H1 (cell line): ENCODE measurements around the gene LMNTD2. TPM values are rescaled to one million over a fixed set of nuclear protein-coding genes. Genes with fewer than 3 reads are reported as not detected.

Experiments
- CTCF ChIA-PET: fragments of 300-600 bp; sonication (Branson Sonifier 250); formaldehyde crosslinking; loops from one replicate; lab custom pipeline; 2021; ENCODE audit not compliant: partially characterized antibody; lab: Charles Lee
- POLR2A ChIA-PET: fragments of 300-600 bp; sonication (Branson Sonifier 250); formaldehyde crosslinking; loops from one replicate; lab custom pipeline; 2021; ENCODE audit warnings: inconsistent platforms; ENCODE audit not compliant: partially characterized antibody; lab: Charles Lee
- DNase-seq, 2 experiments: peaks; one replicate each; pipeline versions ENCODE4 v3.0.0 to v3.0.0-alpha.2; 2010 to 2022; ENCODE audit warnings: low spot score in 2 of 2, low read depth in 1 of 2, mixed read lengths in 1 of 2
- FAIRE-seq: peaks from 2 replicates; lab custom pipeline; 2011; peaks lifted over from hg19 to GRCh38; lab: Jason Lieb, UNC
- H2AFZ ChIP-seq: 2 replicates; pipeline ENCODE4 v1.8.1; 2012; ENCODE audit warnings: low read length, inconsistent platforms
- H2AK5ac ChIP-seq: 2 replicates; pipeline ENCODE4 v1.6.1; 2013; ENCODE audit warnings: low read depth, low read length
- H2BK120ac ChIP-seq: replicated peaks from 2 replicates; pipeline ENCODE3; 2013; ENCODE audit warnings: low read depth, low read length, inconsistent platforms
- H2BK12ac ChIP-seq: 2 replicates; pipeline ENCODE4 v1.6.1; 2013; ENCODE audit warnings: low read depth, low read length
- H2BK15ac ChIP-seq: 2 replicates; pipeline ENCODE4 v1.6.1; 2013; ENCODE audit warnings: low read length
- H2BK20ac ChIP-seq: 2 replicates; pipeline ENCODE4 v1.6.1; 2013; ENCODE audit warnings: low read length
- H2BK5ac ChIP-seq: 2 replicates; pipeline ENCODE4 v1.6.1; 2013; ENCODE audit warnings: low read depth, low read length
- H3K14ac ChIP-seq: 2 replicates; pipeline ENCODE4 v1.6.1; 2013; ENCODE audit warnings: inconsistent platforms; ENCODE audit not compliant: insufficient read length
- H3K18ac ChIP-seq: 2 replicates; pipeline ENCODE4 v1.6.1; 2013; ENCODE audit warnings: low read length; ENCODE audit errors: extremely low read depth
- H3K23ac ChIP-seq: 2 replicates; pipeline ENCODE4 v1.6.1; 2013; ENCODE audit warnings: inconsistent platforms; ENCODE audit not compliant: insufficient read length
- H3K23me2 ChIP-seq: 2 replicates; pipeline ENCODE4 v1.6.1; 2013; ENCODE audit warnings: low read depth, low read length
- H3K27ac ChIP-seq: 2 replicates; pipeline ENCODE4 v1.6.1; 2011; ENCODE audit warnings: low read depth, low read length, inconsistent platforms
- H3K27me3 ChIP-seq, 4 experiments: replicated peaks in 1 of 4; 1 replicate in 1 of 4; 2 replicates in 3 of 4; pipeline versions ENCODE4 v1.6.1 to v1.8.1; 2011 to 2013; ENCODE audit warnings: low read length in 3 of 4, mild to moderate bottlenecking in 3 of 4, inconsistent platforms in 2 of 4, mixed read lengths in 2 of 4, moderate library complexity in 1 of 4; ENCODE audit not compliant: control insufficient read depth in 3 of 4, insufficient read depth in 3 of 4; ENCODE audit errors: extremely low read depth in 1 of 4
- H3K36me3 ChIP-seq, 4 experiments: 2 replicates each; pipeline versions ENCODE4 v1.6.1 to v1.8.1; 2011 to 2013; ENCODE audit warnings: mild to moderate bottlenecking in 4 of 4, low read length in 3 of 4, moderate library complexity in 2 of 4, control low read depth in 1 of 4, inconsistent platforms in 1 of 4; ENCODE audit not compliant: insufficient read depth in 4 of 4, control insufficient read depth in 2 of 4
- H3K4ac ChIP-seq: replicated peaks from 2 replicates; pipeline ENCODE3; 2013; ENCODE audit warnings: low read length, low read depth, mixed read lengths, inconsistent platforms; ENCODE audit not compliant: insufficient read length
- H3K4me1 ChIP-seq, 4 experiments: replicated peaks in 1 of 4; 1 replicate in 1 of 4; 2 replicates in 3 of 4; pipeline versions ENCODE4 v1.6.1 to v1.8.1; 2011 to 2013; ENCODE audit warnings: low read length in 3 of 4, inconsistent platforms in 2 of 4, mixed read lengths in 1 of 4; ENCODE audit not compliant: insufficient read depth in 4 of 4, control insufficient read depth in 3 of 4
- H3K4me2 ChIP-seq, 2 experiments: 2 replicates each; pipeline versions ENCODE4 v1.6.1 to v1.8.1; 2011 to 2013; ENCODE audit warnings: low read depth in 2 of 2, low read length in 2 of 2, control low read depth in 1 of 2, inconsistent platforms in 1 of 2, mild to moderate bottlenecking in 1 of 2; ENCODE audit not compliant: insufficient read depth in 1 of 2
- H3K4me3 ChIP-seq, 4 experiments: fragments of 200-600, 300-600 bp in 1 of 4; sonication (generic), shearing (Covaris generic), sonication (Bioruptor Twin) in 1 of 4; 2 replicates each; pipeline versions ENCODE4 v1.5.1 to v1.8.1; 2011 to 2016; ENCODE audit warnings: low read length in 4 of 4, low read depth in 3 of 4, control low read depth in 2 of 4, inconsistent platforms in 2 of 4, mild to moderate bottlenecking in 2 of 4, mixed read lengths in 1 of 4, moderate library complexity in 1 of 4; ENCODE audit not compliant: insufficient read depth in 2 of 4; ENCODE audit errors: extremely low read depth in 1 of 4
- H3K56ac ChIP-seq: replicated peaks from 2 replicates; pipeline ENCODE3; 2013; ENCODE audit warnings: low read depth, mild to moderate bottlenecking, mixed read lengths, low read length, inconsistent platforms; ENCODE audit not compliant: insufficient read length
- H3K79me1 ChIP-seq: 2 replicates; pipeline ENCODE4 v1.6.1; 2013; ENCODE audit warnings: low read depth, low read length, control low read depth
- H3K79me2 ChIP-seq, 2 experiments: 2 replicates each; pipeline versions ENCODE4 v1.6.1 to v1.8.1; 2012 to 2013; ENCODE audit warnings: low read length in 2 of 2, mild to moderate bottlenecking in 2 of 2, inconsistent platforms in 1 of 2; ENCODE audit not compliant: insufficient read depth in 2 of 2, control insufficient read depth in 1 of 2
- H3K9ac ChIP-seq, 4 experiments: replicated peaks in 1 of 4; 1 replicate in 1 of 4; 2 replicates in 3 of 4; pipeline versions ENCODE4 v1.6.1 to v1.8.1; 2011 to 2013; ENCODE audit warnings: low read depth in 3 of 4, low read length in 3 of 4, control low read depth in 2 of 4, mild to moderate bottlenecking in 2 of 4, moderate library complexity in 2 of 4, inconsistent platforms in 1 of 4; ENCODE audit errors: extremely low read depth in 1 of 4
- H3K9me3 ChIP-seq, 2 experiments: 2 replicates each; pipeline versions ENCODE4 v1.6.1 to v1.8.1; 2012 to 2013; ENCODE audit warnings: mild to moderate bottlenecking in 2 of 2, moderate library complexity in 2 of 2, control low read depth in 1 of 2, inconsistent platforms in 1 of 2, low read depth in 1 of 2, low read length in 1 of 2, mixed read lengths in 1 of 2; ENCODE audit not compliant: insufficient read depth in 2 of 2
- H4K20me1 ChIP-seq, 2 experiments: replicated peaks in 1 of 2; 2 replicates each; pipeline versions ENCODE3 to v1.8.1; 2011 to 2013; ENCODE audit warnings: inconsistent platforms in 2 of 2, low read length in 2 of 2, mild to moderate bottlenecking in 1 of 2; ENCODE audit not compliant: insufficient read depth in 2 of 2, control insufficient read depth in 1 of 2
- H4K5ac ChIP-seq: 2 replicates; pipeline ENCODE4 v1.6.1; 2013; ENCODE audit warnings: low read length, low read depth, mixed read lengths, inconsistent platforms; ENCODE audit not compliant: insufficient read length
- H4K8ac ChIP-seq: 2 replicates; pipeline ENCODE4 v1.8.0; 2013; ENCODE audit warnings: mild to moderate bottlenecking, moderate library complexity, low read length, inconsistent platforms; ENCODE audit not compliant: insufficient read depth; ENCODE audit errors: extremely low read depth
- H4K91ac ChIP-seq: replicated peaks from 2 replicates; pipeline ENCODE3; 2013; ENCODE audit warnings: low read length, mixed read lengths, inconsistent platforms; ENCODE audit not compliant: insufficient read length
- CHD1 ChIP-seq: IDR thresholded peaks from 2 replicates; pipeline ENCODE4 v1.6.1; 2012; ENCODE audit warnings: low read depth, low read length, improper control_type of control experiment
- CTBP2 ChIP-seq: IDR thresholded peaks from 2 replicates; pipeline ENCODE4 v1.7.0; 2011; ENCODE audit warnings: borderline replicate concordance, mild to moderate bottlenecking, moderate library complexity, mixed read lengths, low read length; ENCODE audit not compliant: insufficient read depth, insufficient read length
- GTF2F1 ChIP-seq: IDR thresholded peaks from 2 replicates; pipeline ENCODE4 v1.6.1; 2012; ENCODE audit warnings: low read depth, low read length, improper control_type of control experiment, borderline replicate concordance
- KDM1A ChIP-seq: fragments of 200-600, 300-600 bp; sonication (generic); IDR thresholded peaks from 2 replicates; pipeline ENCODE4 v1.7.1; 2016; ENCODE audit warnings: mild to moderate bottlenecking, low read length, borderline replicate concordance
- MAFK ChIP-seq: IDR thresholded peaks from 2 replicates; pipeline ENCODE4 v1.6.1; 2012; ENCODE audit warnings: low read depth, mild to moderate bottlenecking, improper control_type of control experiment, low read length
- POLR2A ChIP-seq, 2 experiments: IDR thresholded peaks; 1 replicate in 1 of 2; 2 replicates in 1 of 2; pipeline ENCODE4 v1.6.1; 2011; ENCODE audit warnings: low read depth in 2 of 2, low read length in 2 of 2, mild to moderate bottlenecking in 2 of 2; ENCODE audit errors: control extremely low read depth in 1 of 2
- RNF2 ChIP-seq: fragments of 200-900, 300-1000 bp; sonication (generic); IDR thresholded peaks from 2 replicates; pipeline ENCODE4 v1.7.1; 2016; ENCODE audit warnings: borderline replicate concordance, low read depth, mild to moderate bottlenecking, antibody characterized with exemption, low read length; ENCODE audit not compliant: poor library complexity, severe bottlenecking; ENCODE audit errors: missing control alignments
- SP2 ChIP-seq: IDR thresholded peaks from 2 replicates; pipeline ENCODE4 v1.6.1; 2012; ENCODE audit warnings: mild to moderate bottlenecking, low read length, inconsistent platforms
- TBP ChIP-seq: IDR thresholded peaks from 2 replicates; pipeline ENCODE4 v1.6.1; 2011; ENCODE audit warnings: low read depth, low read length, improper control_type of control experiment
- TCF12 ChIP-seq: IDR thresholded peaks from 2 replicates; pipeline ENCODE4 v1.6.1; 2011; ENCODE audit warnings: low read depth, mild to moderate bottlenecking, low read length
- WGBS, 2 experiments: shearing (Covaris generic) in 1 of 2; methylation state at CpG; one replicate each; pipeline versions ENCODE4 v1.1.6 to v1.1.7; 2013 to 2015; ENCODE audit warnings: low lambda C conversion rate in 2 of 2, mixed read lengths in 2 of 2, inconsistent platforms in 1 of 2, low coverage in 1 of 2, missing lambda C conversion rate in 1 of 2; ENCODE audit not compliant: insufficient replicate concordance in 2 of 2, insufficient coverage in 1 of 2, insufficient read length in 1 of 2; ENCODE audit errors: extremely low coverage in 1 of 2, missing lambda C conversion rate in 1 of 2; 5-methylcytosine and 5-hydroxymethylcytosine counted together
- polyA plus RNA-seq, 7 experiments: library from polyadenylated mRNA; depleted of rRNA in 3 of 7; stranded (reverse) in 5 of 7; unstranded in 2 of 7; fragments of >200 nt in 5 of 7; fragments of 200-250 nt in 2 of 7; gene quantifications; 1 replicate in 5 of 7; 2 replicates in 1 of 7; 4 replicates in 1 of 7; pipeline versions ENCODE4 v1.2.1 to v1.2.3, GENCODE V29; 2011 to 2013; ENCODE audit warnings: missing spikeins in 2 of 7, mixed read lengths in 2 of 7
- total RNA-seq: library from RNA; stranded (reverse); fragmentation: NEBNext Ultra II Directional; extraction: Animal tissue kit (Norgen Biotek cat#: 25700); gene quantifications from 2 replicates; pipeline ENCODE4 v1.2.1, GENCODE V29; 2021

The LMNTD2 gene
- total and polyA plus RNA-seq, 2 of the 8 experiments (the other 6 are each of a cell fraction or from before 2014, with no cell fraction given), result 1.6 to 3.1 TPM

DNA sequence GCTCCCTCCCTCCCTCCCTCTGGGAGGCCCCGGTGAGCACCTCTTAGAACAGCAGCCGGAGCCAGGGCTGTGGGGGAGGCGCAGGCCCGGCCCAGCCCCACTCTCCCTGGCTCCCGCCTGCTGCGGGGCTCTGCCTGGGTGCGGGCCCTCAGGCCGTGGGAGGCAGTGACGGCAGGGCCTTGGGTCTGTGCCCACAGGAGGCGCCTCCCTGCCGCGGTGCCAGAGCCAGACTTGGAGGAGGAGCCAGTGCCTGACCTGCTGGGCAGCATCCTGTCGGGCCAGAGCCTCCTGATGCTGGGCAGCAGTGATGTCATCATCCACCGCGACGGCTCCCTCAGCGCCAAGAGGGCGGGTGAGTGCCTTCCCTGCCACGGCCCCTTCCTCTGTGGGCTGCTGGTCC, 45.7 kb upstream of the LMNTD2 start:
- Histone ChIP-seq H3K9me3 (no peaks in the 10 kb centered on the region), H3K23ac (no peak overlapping the region), H3K14ac (no peak overlapping the region), H3K27me3 (no peaks in the 10 kb centered on the region), H3K18ac (no peak overlapping the region), H3K23me2 (no peaks in the 10 kb centered on the region), H3K79me2 (no peaks in the 10 kb centered on the region), H3K4me1 (no peaks in the 10 kb centered on the region), H3K9ac (no peak overlapping the region), H2AFZ (no peak overlapping the region), H2BK20ac (no peak overlapping the region), H3K4me2 (no peak overlapping the region), H4K8ac (no peak overlapping the region), H3K56ac (no peak overlapping the region), H3K4ac (no peak overlapping the region), H2BK15ac (no peak overlapping the region), H4K5ac (no peak overlapping the region), H3K79me1 (peaks cover 7% of the 10 kb centered on the region; the same call in 1 of the 2 replicates), H4K91ac (no peak overlapping the region), H3K36me3 (peaks cover 34 to 84% (median 68%) of the 10 kb centered on the region in 4 experiments), H2AK5ac (no peak overlapping the region), H4K20me1 (peaks cover 9 to 24% of the 10 kb centered on the region in 2 experiments), H3K27ac (no peak overlapping the region), H2BK12ac (no peak overlapping the region), H2BK120ac (no peak overlapping the region), H2BK5ac (peak overlapping the region; percentile 24; the same call in 1 of the 2 replicates), H3K4me3 (no peak overlapping the region)
- POLR2A ChIA-PET, result interaction anchor here (1.5 kb wide), 1 partner anchor 17 kb away, joined by 5 read pairs; no protein-coding TSS in a partner anchor
- DNase-seq, result no peak
- CTCF ChIA-PET, result interaction anchor here (0.6 to 1.5 kb wide), 5 partner anchors 10 to 54 kb away, joined by 3 to 5 read pairs (median 4); partner anchors contain the start of gene IRF7
- FAIRE-seq, result no peak
- TF ChIP-seq TCF12, result no peak
- no peak for TF ChIP-seq CHD1
- TF ChIP-seq SP2, result no peak
- TF ChIP-seq RNF2, result no peak
- TF ChIP-seq MAFK, result no peak
- TF ChIP-seq CTBP2, result no peak
- TF ChIP-seq POLR2A (IDR thresholded peaks at IDR 0.05; ENCODE audit: control extremely low read depth in 1 of 2, low read depth in 2 of 2, low read length in 2 of 2), result no peak
- no peak for TF ChIP-seq KDM1A
- TF ChIP-seq TBP, result no peak
- no peak for TF ChIP-seq GTF2F1
- 92% methylated on average over 13 of the region's 19 CpGs; no CpG with 5 or more reads in 1 of the 2 experiments for WGBS, 2 experiments
